CD4-positive, alpha-beta T cell (primary cell): Measurements from ENCODE around the gene SCLT1. TPM values are rescaled to one million over a fixed set of nuclear protein-coding genes. Genes with fewer than 3 reads are reported as not detected.

Source experiments
- ATAC-seq: fragments of 200-7000 bp; cut with Tn5 transposase; one replicate; pipeline ENCODE4 v1.10.0; 2022; ENCODE audit warnings: mild to moderate bottlenecking; ENCODE audit not compliant: poor library complexity
- CTCF ChIA-PET: fragments of 350-600 bp; sonication (Branson Sonifier 250); formaldehyde crosslinking; loops from one replicate; lab custom pipeline; 2021; ENCODE audit warnings: antibody characterized with exemption, inconsistent platforms; lab: Charles Lee
- POLR2A ChIA-PET: fragments of 350-600 bp; sonication (Branson Sonifier 250); formaldehyde crosslinking; loops from one replicate; lab custom pipeline; 2021; ENCODE audit warnings: antibody characterized with exemption, inconsistent platforms; lab: Charles Lee
- DNase-seq, 14 experiments: peaks; one replicate each; pipeline ENCODE4 v3.0.0-alpha.2; 2013 to 2020; ENCODE audit warnings: mixed read lengths in 2 of 14
- H3K27ac ChIP-seq, 2 donors: one replicate each; pipeline versions ENCODE4 v1.5.1 to v1.7.0; 2013; ENCODE audit warnings: low read length in 2 of 2, low read depth in 1 of 2, mild to moderate bottlenecking in 1 of 2
- H3K27me3 ChIP-seq, 2 experiments: 1 replicate in 1 of 2; 2 replicates in 1 of 2; pipeline versions ENCODE4 v1.6.1 to v1.7.0; 2013; ENCODE audit warnings: low read length in 2 of 2, control low read depth in 1 of 2, mild to moderate bottlenecking in 1 of 2, moderate library complexity in 1 of 2; ENCODE audit not compliant: insufficient read depth in 2 of 2, control insufficient read depth in 1 of 2
- H3K36me3 ChIP-seq: one replicate; pipeline ENCODE4 v1.6.1; 2013; ENCODE audit warnings: low read length, control low read depth; ENCODE audit not compliant: insufficient read depth
- H3K4me1 ChIP-seq: one replicate; pipeline ENCODE4 v1.6.1; 2013; ENCODE audit warnings: low read length, control low read depth; ENCODE audit not compliant: insufficient read depth
- H3K4me3 ChIP-seq: one replicate; pipeline ENCODE4 v1.5.1; 2013; ENCODE audit warnings: mild to moderate bottlenecking, low read length, moderate library complexity
- H3K9me3 ChIP-seq, 2 experiments: 1 replicate in 1 of 2; 2 replicates in 1 of 2; pipeline versions ENCODE4 v1.6.1 to v1.7.0; 2013; ENCODE audit warnings: low read length in 2 of 2, mild to moderate bottlenecking in 2 of 2, control low read depth in 1 of 2, moderate library complexity in 1 of 2; ENCODE audit not compliant: control insufficient read depth in 1 of 2, insufficient read depth in 1 of 2
- H3K27ac Mint-ChIP-seq: one replicate; pipeline ENCODE4 v1.8.0; 2020; ENCODE audit warnings: mixed read lengths
- H3K27me3 Mint-ChIP-seq: one replicate; pipeline ENCODE4 v1.8.0; 2021; ENCODE audit warnings: mixed read lengths
- H3K36me3 Mint-ChIP-seq: one replicate; pipeline ENCODE4 v1.8.0; 2021; ENCODE audit warnings: low read depth, mixed read lengths
- H3K4me1 Mint-ChIP-seq: one replicate; pipeline ENCODE4 v1.8.0; 2021; ENCODE audit warnings: low read depth, mixed read lengths
- H3K4me3 Mint-ChIP-seq: one replicate; pipeline ENCODE4 v1.8.0; 2020; ENCODE audit warnings: mild to moderate bottlenecking, mixed read lengths
- H3K9me3 Mint-ChIP-seq: one replicate; pipeline ENCODE4 v1.8.0; 2020; ENCODE audit warnings: mixed read lengths
- intact Hi-C, 2 experiments: fragments of 100-400 bp; cut with DNase I in 1 of 2; cut with micrococcal nuclease in 1 of 2; formaldehyde crosslinking; loops; one replicate each; pipeline versions ENCODE4 v1.15.1 to v1.9.0; 2023 to 2025; cut with DNase I, micrococcal nuclease
- polyA plus RNA-seq, 2 donors: library from polyadenylated mRNA; unstranded; fragments of 120-200 nt; gene quantifications; one replicate each; pipeline ENCODE4 v1.2.1, GENCODE V29; 2013
- total RNA-seq, 174 experiments: library from RNA in 2 of 174; stranded (reverse) in 2 of 174; gene quantifications; one replicate each; pipeline ENCODE4 v1.2.3 and lab custom pipeline; 2021 to 2026
- TF ChIP-seq, protein P1 (sequence below): fragments of 200-600 bp; IDR thresholded peaks from one replicate; pipeline ENCODE4 v1.8.0; 2022; ENCODE audit warnings: antibody characterized with exemption, mild to moderate bottlenecking

Gene SCLT1
- total RNA-seq (10 to 100 TPM; 21.8 to 21.9 TPM), total RNA-seq (lab: John Stamatoyannopoulos, UW) (19.8 to 55.6 (median 34.7) reads per million in 172 experiments)
- 8.2 TPM for polyA plus RNA-seq (2013, experiment 1 of 2)
- 10.0 TPM for polyA plus RNA-seq (2013, experiment 2 of 2)

- no peaks in the 10 kb centered on the region for H3K27me3 ChIP-seq
These were observed at the start of gene SCLT1 for GRCh38 chr4:129093191-129093920. Gene SCLT1 (minus strand): TSS chr4:129093539. CDS start chr4:129093103, 436 bp downstream.

GRCh38 chr4:129140521-129140920, 47.2 kb upstream of the SCLT1 start:
- Histone ChIP-seq H3K27me3 (peaks cover 0 to 3% of the 10 kb centered on the region in 2 experiments), H3K36me3 (no peaks in the 10 kb centered on the region), H3K9me3 (no peaks in the 10 kb centered on the region), H3K4me1 (no peaks in the 10 kb centered on the region), H3K4me3 (no peak overlapping the region), H3K27ac (no peak overlapping the region)
- Mint-ChIP-seq H3K27me3 (peaks cover 10% of the 10 kb centered on the region), H3K27ac (no peak overlapping the region), H3K9me3 (no peaks in the 10 kb centered on the region), H3K36me3 (no peaks in the 10 kb centered on the region), H3K4me1 (no peaks in the 10 kb centered on the region), H3K4me3 (no peak overlapping the region)
- ChIA-PET CTCF (no interaction called here), POLR2A (no interaction called here)
- DNase-seq (no peak), ATAC-seq (no peak)
- intact Hi-C loops, result no loop called here
- TF ChIP-seq, protein P1, sequence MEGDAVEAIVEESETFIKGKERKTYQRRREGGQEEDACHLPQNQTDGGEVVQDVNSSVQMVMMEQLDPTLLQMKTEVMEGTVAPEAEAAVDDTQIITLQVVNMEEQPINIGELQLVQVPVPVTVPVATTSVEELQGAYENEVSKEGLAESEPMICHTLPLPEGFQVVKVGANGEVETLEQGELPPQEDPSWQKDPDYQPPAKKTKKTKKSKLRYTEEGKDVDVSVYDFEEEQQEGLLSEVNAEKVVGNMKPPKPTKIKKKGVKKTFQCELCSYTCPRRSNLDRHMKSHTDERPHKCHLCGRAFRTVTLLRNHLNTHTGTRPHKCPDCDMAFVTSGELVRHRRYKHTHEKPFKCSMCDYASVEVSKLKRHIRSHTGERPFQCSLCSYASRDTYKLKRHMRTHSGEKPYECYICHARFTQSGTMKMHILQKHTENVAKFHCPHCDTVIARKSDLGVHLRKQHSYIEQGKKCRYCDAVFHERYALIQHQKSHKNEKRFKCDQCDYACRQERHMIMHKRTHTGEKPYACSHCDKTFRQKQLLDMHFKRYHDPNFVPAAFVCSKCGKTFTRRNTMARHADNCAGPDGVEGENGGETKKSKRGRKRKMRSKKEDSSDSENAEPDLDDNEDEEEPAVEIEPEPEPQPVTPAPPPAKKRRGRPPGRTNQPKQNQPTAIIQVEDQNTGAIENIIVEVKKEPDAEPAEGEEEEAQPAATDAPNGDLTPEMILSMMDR, result no peak

More at GRCh38 chr4:129093191-129093920, at the start of gene SCLT1:
- Mint-ChIP-seq H3K27ac (no peak within 1 kb of the TSS), H3K4me1 (peaks cover 45% of the 10 kb centered on the region), H3K9me3 (no peaks in the 10 kb centered on the region), H3K36me3 (peaks cover 5% of the 10 kb centered on the region), H3K27me3 (no peaks in the 10 kb centered on the region), H3K4me3 (no peak within 1 kb of the TSS)
- ChIA-PET CTCF (no interaction called here), POLR2A (interaction anchor here (0.6 to 2.5 kb wide), 18 partner anchors 10 to 1128 kb away, joined by 3 to 24 read pairs (median 4); partner anchors contain the start of genes ABHD18, JADE1, LARP1B and MFSD8)
- ATAC-seq, result peak; percentile 90
- TF ChIP-seq, protein P1, result no peak
- H3K9me3 ChIP-seq, result no peaks in the 10 kb centered on the region
- no peaks in the 10 kb centered on the region for H3K36me3 ChIP-seq
- peak within 1 kb of the TSS; percentile 92 to 97 for H3K27ac ChIP-seq
- H3K4me1 ChIP-seq, result peaks cover 16% of the 10 kb centered on the region
- peak; percentile 87 to 98 (median 93) for DNase-seq
- peak within 1 kb of the TSS; percentile 88 for H3K4me3 ChIP-seq
- intact Hi-C loops, result loop anchor here (2.0 to 10.0 kb wide), 5 partner anchors 49 to 1126 kb away; partner anchors contain the start of genes ABHD18 (in 1 of the 2), JADE1 (in 1 of the 2), MFSD8 (in 1 of the 2) and PGRMC2 (in 1 of the 2)

DNA sequence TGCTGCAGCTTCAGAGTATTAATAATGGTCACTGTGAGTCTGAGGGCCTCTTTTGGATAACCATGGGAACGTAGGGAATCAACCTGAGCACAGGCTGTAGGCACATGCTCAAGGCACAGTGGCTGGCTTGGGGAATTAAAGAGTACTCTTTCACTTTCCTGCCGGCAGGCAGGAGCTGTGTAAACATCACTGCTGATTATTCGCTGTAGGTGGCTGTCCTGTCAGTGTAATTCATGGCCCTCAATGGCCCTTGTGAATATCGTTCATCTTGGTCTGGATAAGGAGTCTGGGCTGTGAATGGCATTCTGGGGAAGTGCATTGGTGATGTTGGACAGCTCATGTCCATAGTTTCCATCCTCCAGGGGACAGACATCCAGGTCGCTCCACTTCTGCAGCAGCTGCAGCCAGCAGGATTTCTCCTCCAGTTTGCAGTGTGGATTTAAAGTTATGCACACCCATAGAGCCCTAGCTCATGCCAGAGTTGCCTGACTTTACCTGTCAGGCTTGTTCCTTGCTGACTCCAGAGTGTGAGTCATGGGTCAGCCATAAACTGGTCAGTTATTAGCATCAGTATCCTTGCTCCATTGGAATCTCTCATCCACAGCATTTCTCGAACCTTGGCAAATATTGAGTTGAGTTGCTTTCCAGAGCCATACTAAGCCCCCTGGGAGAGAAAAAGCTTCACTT, 45.6 kb upstream of the SCLT1 start:
- H3K4me1 ChIP-seq, result no peaks in the 10 kb centered on the region
- H3K36me3 ChIP-seq, result no peaks in the 10 kb centered on the region
- ATAC-seq, result no peak
- Mint-ChIP-seq H3K27ac (no peak overlapping the region), H3K9me3 (no peaks in the 10 kb centered on the region), H3K27me3 (peaks cover 10% of the 10 kb centered on the region), H3K4me3 (no peak overlapping the region), H3K4me1 (no peaks in the 10 kb centered on the region), H3K36me3 (no peaks in the 10 kb centered on the region)
- DNase-seq, result no peak
- POLR2A ChIA-PET, result no interaction called here
- H3K9me3 ChIP-seq, result no peaks in the 10 kb centered on the region
- no peaks in the 10 kb centered on the region for H3K27me3 ChIP-seq
- no peak overlapping the region for H3K4me3 ChIP-seq
- TF ChIP-seq, protein P1, result no peak
- CTCF ChIA-PET, result no interaction called here
- no peak overlapping the region for H3K27ac ChIP-seq
- intact Hi-C loops, result no loop called here
